HCT116 (cell line): ENCODE results near the gene GNB1L. TPM values are rescaled to one million over a fixed set of nuclear protein-coding genes. Genes with fewer than 3 reads are reported as not detected.

Experiments
- ATAC-seq: fragments of 200-7000 bp; cut with Tn5 transposase; 2 replicates; pipeline ENCODE4 v1.9.1; 2020; ENCODE audit warnings: mild to moderate bottlenecking, moderate library complexity
- BruUV-seq: library from RNA; stranded (reverse); fragments of 400-500 nt; replicated peaks from 2 replicates; lab custom pipeline; 2021; lab: Mats Ljungman, UMichigan
- CTCF ChIA-PET: fragments of 300-600 bp; sonication (Branson Sonifier 250); formaldehyde crosslinking; loops from one replicate; lab custom pipeline; 2021; ENCODE audit warnings: antibody characterized with exemption; lab: Charles Lee
- POLR2A ChIA-PET: fragments of 300-600, 350-600 bp; sonication (Branson Sonifier 250); formaldehyde crosslinking; loops from one replicate; lab custom pipeline; 2021; ENCODE audit warnings: antibody characterized with exemption; lab: Charles Lee
- RAD21 ChIA-PET, 2 experiments: fragments of 300-600 bp; sonication (Branson Sonifier 250); formaldehyde crosslinking; loops; one replicate each; lab custom pipeline; 2023; ENCODE audit warnings: low total read pairs in 2 of 2; ENCODE audit not compliant: uncharacterized antibody in 2 of 2, unreplicated experiment in 2 of 2, low non-redundant PET in 1 of 2; lab: Charles Lee
- DNase-seq: peaks from one replicate; pipeline ENCODE4 v3.0.0-alpha.2; 2010; ENCODE audit warnings: low read depth, low spot score
- H2AFZ ChIP-seq: fragments of 200-600 bp; shearing (Covaris generic), sonication (generic); 2 replicates; pipeline ENCODE4 v1.6.1; 2017; ENCODE audit warnings: low read depth, mixed run types, mixed read lengths, antibody characterized with exemption, low read length; ENCODE audit not compliant: poor library complexity, severe bottlenecking
- H3K27ac ChIP-seq: 2 replicates; pipeline ENCODE4 v1.5.1; 2012; ENCODE audit warnings: low read depth, low read length
- H3K27me3 ChIP-seq: fragments of 200-600 bp; sonication (generic); 2 replicates; pipeline ENCODE4 v1.6.1; 2016; ENCODE audit warnings: mixed run types, low read length, mixed read lengths; ENCODE audit not compliant: insufficient read depth
- H3K36me3 ChIP-seq, 2 experiments: fragments of 200-500 bp in 1 of 2; fragments of 200-600 bp in 1 of 2; sonication (Bioruptor generic) in 1 of 2; sonication (generic) in 1 of 2; 2 replicates each; pipeline versions ENCODE4 v1.5.1 to v1.6.1; 2014 to 2016; ENCODE audit warnings: low read length in 2 of 2, inconsistent platforms in 1 of 2, mixed read lengths in 1 of 2, mixed run types in 1 of 2; ENCODE audit not compliant: insufficient read depth in 2 of 2, control insufficient read depth in 1 of 2
- H3K4me1 ChIP-seq, 2 experiments: fragments of 200-600 bp in 1 of 2; sonication (generic) in 1 of 2; 2 replicates each; pipeline versions ENCODE4 v1.5.1 to v1.6.1; 2012 to 2017; ENCODE audit warnings: low read length in 2 of 2, inconsistent platforms in 1 of 2, mild to moderate bottlenecking in 1 of 2, mixed read lengths in 1 of 2, mixed run types in 1 of 2, moderate library complexity in 1 of 2; ENCODE audit not compliant: insufficient read depth in 2 of 2, control insufficient read depth in 1 of 2
- H3K4me2 ChIP-seq: fragments of 200-600 bp; sonication (generic); 2 replicates; pipeline ENCODE4 v1.6.1; 2017; ENCODE audit warnings: mixed run types, low read length, mixed read lengths
- H3K4me3 ChIP-seq, 2 experiments: fragments of 200-600 bp in 1 of 2; sonication (generic) in 1 of 2; replicated peaks in 1 of 2; 2 replicates each; pipeline ENCODE4 v1.5.1; 2011 to 2016; ENCODE audit warnings: low read length in 2 of 2, control low read depth in 1 of 2, low read depth in 1 of 2, mild to moderate bottlenecking in 1 of 2, mixed read lengths in 1 of 2, mixed run types in 1 of 2
- H3K79me2 ChIP-seq: fragments of 200-600 bp; sonication (generic); 2 replicates; pipeline ENCODE4 v1.6.1; 2017; ENCODE audit warnings: mild to moderate bottlenecking, mixed run types, low read length, moderate library complexity, mixed read lengths; ENCODE audit not compliant: insufficient read depth
- H3K9ac ChIP-seq: fragments of 200-600 bp; sonication (generic); 2 replicates; pipeline ENCODE4 v1.6.1; 2016; ENCODE audit warnings: low read length, mixed read lengths
- H3K9me2 ChIP-seq: fragments of 200-600 bp; sonication (generic), shearing (Covaris generic); 2 replicates; pipeline ENCODE4 v1.6.1; 2017; ENCODE audit warnings: mixed run types, mild to moderate bottlenecking, moderate library complexity; ENCODE audit not compliant: insufficient read depth
- H3K9me3 ChIP-seq, 2 experiments: fragments of 200-500 bp in 1 of 2; fragments of 200-600 bp in 1 of 2; sonication (Bioruptor generic) in 1 of 2; sonication (generic) in 1 of 2; 2 replicates each; pipeline ENCODE4 v1.6.1; 2014 to 2017; ENCODE audit warnings: low read length in 2 of 2, mixed read lengths in 2 of 2, inconsistent platforms in 1 of 2, low read depth in 1 of 2, mild to moderate bottlenecking in 1 of 2, mixed run types in 1 of 2, moderate library complexity in 1 of 2; ENCODE audit not compliant: control insufficient read depth in 1 of 2, insufficient read depth in 1 of 2
- H4K20me1 ChIP-seq: fragments of 200-600 bp; sonication (generic), shearing (Covaris generic); 2 replicates; pipeline ENCODE4 v1.6.1; 2017; ENCODE audit warnings: mixed run types, mild to moderate bottlenecking, moderate library complexity; ENCODE audit not compliant: insufficient read depth
- CTCF ChIP-seq, 3 experiments: fragments of 200-600 bp in 1 of 3; sonication (generic) in 1 of 3; IDR thresholded peaks in 2 of 3; conservative IDR thresholded peaks in 1 of 3; 2 replicates each; pipeline ENCODE4 v1.5.1; 2012 to 2017; ENCODE audit warnings: low read depth in 2 of 3, low read length in 2 of 3, antibody characterized with exemption in 1 of 3, borderline replicate concordance in 1 of 3, control low read depth in 1 of 3, mild to moderate bottlenecking in 1 of 3, mixed read lengths in 1 of 3, mixed run types in 1 of 3, moderate library complexity in 1 of 3; ENCODE audit not compliant: insufficient read depth in 1 of 3
- EZH2 ChIP-seq: fragments of 200-600 bp; sonication (generic); IDR thresholded peaks from 2 replicates; pipeline ENCODE4 v1.6.1; 2017; ENCODE audit warnings: antibody characterized with exemption, mixed run types
- EZH2phosphoT487 ChIP-seq: fragments of 200-600 bp; IDR thresholded peaks from 2 replicates; pipeline ENCODE4 v1.6.1; 2018; ENCODE audit warnings: antibody characterized with exemption, borderline replicate concordance
- FOSL1 ChIP-seq: IDR thresholded peaks from 2 replicates; pipeline ENCODE4 v1.6.1; 2012; ENCODE audit warnings: low read depth
- MAX ChIP-seq: IDR thresholded peaks from 2 replicates; pipeline ENCODE4 v1.6.1; 2012
- SIN3A ChIP-seq: IDR thresholded peaks from 2 replicates; pipeline ENCODE4 v1.6.1; 2012; ENCODE audit warnings: low read depth
- ZBTB33 ChIP-seq: IDR thresholded peaks from 2 replicates; pipeline ENCODE4 v1.6.1; 2011; ENCODE audit warnings: mild to moderate bottlenecking, low read length, moderate library complexity; ENCODE audit not compliant: insufficient replicate concordance; ENCODE audit errors: extremely low read depth
- intact Hi-C: fragments of 100-400 bp; cut with micrococcal nuclease; formaldehyde crosslinking; loops from 2 replicates; pipeline ENCODE4 v1.10.0; 2022
- total RNA-seq: library from RNA; stranded (reverse); gene quantifications from one replicate; pipeline ENCODE4 v1.2.1, GENCODE V29; 2021; ENCODE audit not compliant: unreplicated experiment

Gene GNB1L
- total RNA-seq, 1 experiment from 2014 or later = 12.1 TPM

- H3K9me2 ChIP-seq = no peaks in the 10 kb centered on the region
- no peaks in the 10 kb centered on the region for H3K9me3 ChIP-seq
- POLR2A ChIA-PET = no interaction called here
- CTCF ChIA-PET = no interaction called here
- H3K9ac ChIP-seq = no peak overlapping the region
- no peak overlapping the region for H2AFZ ChIP-seq
- intact Hi-C loops = no loop called here
- TF ChIP-seq EZH2phosphoT487 (no peak), CTCF (IDR thresholded peaks at IDR 0.05 in 2 of 3, conservative IDR thresholded peaks at IDR 0.05 in 1 of 3; ENCODE audit: borderline replicate concordance in 1 of 3, insufficient read depth in 1 of 3, low read depth in 2 of 3, low read length in 2 of 3) (no peak), FOSL1 (no peak), MAX (no peak), ZBTB33 (no peak), SIN3A (no peak), EZH2 (no peak)
- H3K36me3 ChIP-seq = no peaks in the 10 kb centered on the region
- no peak overlapping the region for H3K27ac ChIP-seq
- BruUV-seq = no TSS peak
- no peak overlapping the region for H3K4me3 ChIP-seq
- ATAC-seq = no peak
- H3K4me2 ChIP-seq = no peak overlapping the region
- no peaks in the 10 kb centered on the region for H3K79me2 ChIP-seq
- H3K4me1 ChIP-seq = no peaks in the 10 kb centered on the region
- no peaks in the 10 kb centered on the region for H3K27me3 ChIP-seq
- H4K20me1 ChIP-seq = no peaks in the 10 kb centered on the region
- RAD21 ChIA-PET = no interaction called here
- no peak for DNase-seq
These were observed 27.2 kb downstream of the GNB1L start for GRCh38 chr22:19827341-19828034.
